AG09319 (cell line): ENCODE data around the gene LRRC74B.
"Not testable (repeated sequence)": the region's sequence is repeated elsewhere in the genome, so short reads cannot be mapped to it uniquely, and the experiment has no call there.

ENCODE experiments used
- DNase-seq: peaks from one replicate; pipeline ENCODE4 v3.0.0-alpha.2; 2010; ENCODE audit warnings: low read depth; ENCODE audit errors: extremely low read depth
- TF ChIP-seq, protein P1 (sequence below): IDR thresholded peaks from 2 replicates; pipeline ENCODE4 v1.5.1; 2011; ENCODE audit warnings: low read depth, mild to moderate bottlenecking, inconsistent platforms, low read length, moderate library complexity

The LRRC74B gene

DNA sequence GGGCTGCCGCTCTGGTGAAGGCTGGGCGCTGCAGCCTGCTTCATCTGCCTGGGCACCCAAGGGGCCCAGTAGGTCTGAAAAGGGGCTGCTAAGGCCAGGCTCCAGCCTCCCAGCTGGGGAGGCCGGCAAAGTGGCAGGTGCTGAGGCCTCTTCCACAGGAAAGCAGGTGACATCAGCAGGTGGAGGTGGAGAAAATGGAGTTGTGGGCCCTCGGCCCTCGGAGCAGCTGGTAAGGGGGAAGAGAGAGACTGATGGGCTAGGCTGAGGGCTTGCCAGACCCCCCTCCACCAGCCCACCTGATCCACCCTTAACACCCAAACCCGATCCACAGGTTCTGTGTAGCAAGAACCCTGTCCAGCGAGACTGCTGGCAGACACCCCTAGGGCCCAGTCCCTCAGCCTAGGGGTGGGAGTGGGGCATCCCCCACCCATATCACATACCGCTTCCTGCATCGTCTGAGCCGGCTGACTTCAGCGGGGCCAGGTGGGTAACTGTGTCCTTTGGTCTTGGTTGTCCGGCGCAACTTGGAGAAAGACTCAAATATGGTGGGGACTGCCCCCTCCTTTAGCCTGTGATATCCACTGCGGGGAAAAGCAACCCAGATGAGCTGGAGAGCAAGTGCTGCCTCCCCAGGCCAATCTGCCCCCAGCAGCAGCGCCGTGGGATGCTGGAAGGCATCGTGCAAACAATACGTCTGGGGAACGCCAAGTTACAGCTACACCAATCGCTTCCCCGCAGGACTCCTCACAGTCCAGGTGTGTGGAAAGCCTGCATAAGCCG is 45.3 kb upstream of the LRRC74B start:
- no peak for DNase-seq
- TF ChIP-seq, protein P1, sequence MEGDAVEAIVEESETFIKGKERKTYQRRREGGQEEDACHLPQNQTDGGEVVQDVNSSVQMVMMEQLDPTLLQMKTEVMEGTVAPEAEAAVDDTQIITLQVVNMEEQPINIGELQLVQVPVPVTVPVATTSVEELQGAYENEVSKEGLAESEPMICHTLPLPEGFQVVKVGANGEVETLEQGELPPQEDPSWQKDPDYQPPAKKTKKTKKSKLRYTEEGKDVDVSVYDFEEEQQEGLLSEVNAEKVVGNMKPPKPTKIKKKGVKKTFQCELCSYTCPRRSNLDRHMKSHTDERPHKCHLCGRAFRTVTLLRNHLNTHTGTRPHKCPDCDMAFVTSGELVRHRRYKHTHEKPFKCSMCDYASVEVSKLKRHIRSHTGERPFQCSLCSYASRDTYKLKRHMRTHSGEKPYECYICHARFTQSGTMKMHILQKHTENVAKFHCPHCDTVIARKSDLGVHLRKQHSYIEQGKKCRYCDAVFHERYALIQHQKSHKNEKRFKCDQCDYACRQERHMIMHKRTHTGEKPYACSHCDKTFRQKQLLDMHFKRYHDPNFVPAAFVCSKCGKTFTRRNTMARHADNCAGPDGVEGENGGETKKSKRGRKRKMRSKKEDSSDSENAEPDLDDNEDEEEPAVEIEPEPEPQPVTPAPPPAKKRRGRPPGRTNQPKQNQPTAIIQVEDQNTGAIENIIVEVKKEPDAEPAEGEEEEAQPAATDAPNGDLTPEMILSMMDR = no peak

DNA sequence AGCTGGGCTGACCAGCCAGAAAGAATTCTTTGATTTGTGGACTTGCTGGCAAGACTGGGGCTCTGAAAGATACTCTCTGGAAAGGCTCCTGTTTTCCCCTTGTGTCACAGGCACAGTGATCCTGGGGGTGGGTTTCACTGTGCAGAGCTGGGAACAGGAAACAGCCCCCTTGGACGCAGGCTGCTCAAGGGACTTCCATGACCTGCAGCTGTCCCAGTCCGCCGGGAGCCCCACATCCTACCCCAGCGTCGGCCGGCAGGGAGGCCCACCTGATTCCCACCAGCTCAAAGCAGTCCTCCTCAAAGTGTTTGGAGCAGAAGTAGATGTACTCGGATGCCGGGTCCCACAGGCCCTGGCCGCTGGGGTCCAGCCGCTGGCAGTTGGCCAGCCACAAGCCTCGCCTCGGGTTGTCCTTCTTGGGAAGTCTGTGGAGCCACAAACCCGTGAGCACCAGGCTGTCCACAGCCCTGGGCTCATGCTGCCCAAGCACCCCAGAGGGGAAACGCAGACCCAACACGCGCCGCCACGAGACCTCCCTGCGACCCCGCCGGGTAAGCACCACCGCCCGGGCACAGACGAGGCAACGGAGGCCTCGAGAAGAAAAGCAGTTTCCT is 44.7 kb upstream of the LRRC74B start:
- no peak for DNase-seq
- TF ChIP-seq, protein P1 = no peak

DNA sequence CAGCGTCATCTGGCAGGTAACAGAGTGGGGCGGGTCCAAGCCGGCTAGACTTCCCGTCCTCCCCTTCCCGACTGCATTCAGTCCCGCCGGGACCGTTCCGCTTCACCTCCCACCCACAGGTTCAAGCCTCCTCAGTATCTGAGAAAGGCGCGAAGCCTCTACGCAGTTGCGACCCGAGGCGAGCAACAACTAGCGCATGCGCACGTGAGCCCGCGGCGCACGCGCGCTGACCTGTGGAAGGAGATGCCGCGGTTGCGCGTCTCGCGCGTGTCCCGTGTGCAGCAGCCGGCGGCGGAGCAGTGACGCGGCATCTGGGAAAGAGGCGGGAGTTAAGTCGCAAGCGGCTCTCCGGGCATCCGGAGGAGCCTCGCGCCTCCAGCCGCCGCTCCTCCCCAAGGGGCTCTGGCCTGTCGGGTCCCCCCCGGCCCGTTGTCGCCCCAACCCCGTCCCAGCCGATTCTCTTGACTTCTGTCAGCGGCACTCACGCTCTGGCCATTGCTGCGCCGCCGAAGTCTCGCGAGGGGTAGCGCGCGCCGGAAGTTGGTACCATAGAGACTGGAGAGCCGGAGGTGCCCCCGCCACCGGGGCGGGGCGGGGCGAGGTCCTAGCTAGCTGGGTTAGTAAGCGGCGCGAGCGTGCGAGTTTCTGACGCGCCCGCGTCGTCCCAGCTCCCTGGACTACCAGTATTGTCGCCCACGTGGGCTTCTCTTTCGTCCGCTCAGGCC is 44.0 kb upstream of the LRRC74B start, which contains the start of gene THAP7:
Gene THAP7, minus strand, starts transcription at position 518 of the 725 bp plus-strand sequence. Its CDS starts 207 bp downstream, at position 311.
- peak; percentile 84 for DNase-seq
- TF ChIP-seq, protein P1 = no peak

DNA sequence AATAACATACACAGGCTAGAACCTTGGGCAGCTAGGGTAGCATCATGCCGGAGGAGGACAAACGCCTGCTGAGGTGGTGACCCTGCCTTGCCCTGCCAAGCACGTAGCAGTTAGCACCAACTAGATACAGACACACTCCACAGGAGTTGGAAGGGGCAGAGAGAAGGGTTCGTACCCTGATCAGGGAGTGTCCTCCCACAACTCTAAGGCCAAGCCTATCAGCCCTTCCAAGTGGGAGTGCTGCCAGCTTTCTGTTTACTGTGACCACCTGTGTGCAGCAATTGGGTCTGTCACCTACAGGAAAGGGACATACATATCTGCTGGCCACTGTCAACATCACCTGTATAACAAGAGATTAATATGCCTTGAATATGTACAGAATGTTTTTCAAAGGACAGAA is 42.0 kb upstream of the LRRC74B start:
- DNase-seq = no peak
- TF ChIP-seq, protein P1 = no peak

DNA sequence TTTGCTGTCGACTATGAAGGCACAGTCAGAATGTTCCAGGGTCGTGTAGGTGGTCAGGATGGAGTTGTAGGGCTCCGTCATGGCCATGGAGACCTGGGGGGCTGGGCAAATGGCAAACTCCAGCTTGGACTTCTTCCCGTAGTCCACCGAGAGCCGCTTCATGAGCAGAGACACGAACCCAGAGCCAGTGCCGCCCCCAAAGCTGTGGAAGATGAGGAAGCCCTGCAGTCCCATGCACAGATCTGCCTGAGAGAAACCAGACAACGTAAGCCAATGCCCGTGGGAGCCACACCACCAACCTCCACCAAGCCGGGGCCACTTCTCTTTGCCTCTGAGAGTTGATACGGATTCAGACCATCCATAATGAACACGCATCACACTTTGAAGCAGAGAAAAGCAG is 36.5 kb upstream of the LRRC74B start:
- DNase-seq = not testable (repeated sequence)

DNA sequence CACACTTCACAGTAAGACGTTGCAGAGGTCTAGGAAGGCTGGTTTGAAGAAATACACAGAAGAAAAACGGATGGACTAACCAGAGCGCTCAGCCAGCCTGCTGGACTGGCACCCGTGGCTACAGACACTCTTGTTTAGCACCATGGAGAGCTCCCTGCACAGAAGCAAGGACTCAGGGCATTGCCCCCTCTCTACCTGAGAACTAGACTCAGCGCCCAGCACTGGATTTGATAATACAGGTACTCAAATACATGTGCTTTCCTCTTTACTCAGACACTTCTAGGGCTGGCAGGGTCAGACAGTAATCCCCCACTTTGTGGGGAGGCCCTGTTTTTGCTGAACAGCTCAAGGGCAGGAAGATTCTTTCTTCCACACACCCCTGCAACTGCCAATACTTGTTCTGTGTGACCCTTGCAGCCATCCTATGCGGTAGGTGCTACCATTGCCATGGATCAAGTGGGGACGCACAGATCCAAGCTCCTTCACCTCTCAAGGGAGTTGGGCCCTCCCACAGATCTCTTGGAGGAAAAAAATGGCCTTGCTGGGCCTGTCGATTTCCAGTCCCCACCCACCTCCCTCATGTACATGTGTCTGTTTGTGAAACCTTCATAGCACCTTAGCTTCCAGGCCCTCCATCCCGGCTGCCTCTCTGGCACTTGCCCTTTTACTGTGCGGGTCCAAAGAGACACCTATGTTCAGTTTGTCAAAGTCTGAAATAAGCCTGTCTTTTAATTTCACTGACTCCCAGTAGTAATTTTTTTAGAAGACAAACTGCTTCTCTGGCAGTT is 35.9 kb upstream of the LRRC74B start:
- DNase-seq = no peak
- TF ChIP-seq, protein P1 = no peak

DNA sequence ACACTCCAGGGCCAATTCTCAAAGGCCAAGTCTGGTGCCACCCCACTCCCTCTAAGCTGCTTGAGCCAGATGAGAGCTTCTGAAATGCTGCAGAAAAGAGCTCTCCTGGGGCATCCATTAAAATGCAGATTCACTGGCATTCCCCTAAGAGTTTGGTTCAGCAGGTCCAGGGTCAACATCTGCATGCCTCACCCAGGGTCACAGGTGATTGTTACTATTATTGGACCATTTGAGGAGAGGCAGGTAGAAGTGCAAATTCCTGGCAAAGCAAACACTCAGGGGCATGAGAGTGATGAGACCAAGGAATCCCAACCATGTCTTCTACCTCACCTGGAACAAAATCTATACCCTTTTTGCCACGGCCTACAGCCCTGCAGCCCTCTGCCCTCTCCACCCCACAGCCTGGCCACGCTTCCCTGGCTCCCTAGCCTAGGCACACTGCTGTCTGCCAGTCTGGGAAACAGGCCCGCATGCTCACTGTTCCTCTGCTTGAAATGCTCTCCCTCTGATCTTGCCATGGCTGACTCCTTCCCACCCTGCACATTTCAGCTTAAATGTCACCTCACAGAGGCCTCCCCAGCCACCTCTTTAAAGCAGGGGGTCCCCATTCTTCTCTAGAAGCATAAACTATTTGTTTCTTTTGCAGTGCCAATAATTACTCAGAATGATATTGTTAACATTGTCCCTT is 35.2 kb upstream of the LRRC74B start:
- DNase-seq = no peak
- TF ChIP-seq, protein P1 = no peak
